HepG2 (cell line): ENCODE data around the gene LYRM2. TPM values are rescaled to one million over a fixed set of nuclear protein-coding genes. Genes with fewer than 3 reads are reported as not detected.

ENCODE experiments used
- ATAC-seq: fragments of 200-7000 bp; cut with Tn5 transposase; 3 replicates; pipeline ENCODE4 v1.9.1; 2020; ENCODE audit warnings: mild to moderate bottlenecking, moderate library complexity
- BruUV-seq: library from RNA; stranded (reverse); fragments of 400-500 nt; replicated peaks from 2 replicates; lab custom pipeline; 2021; lab: Mats Ljungman, UMichigan
- CTCF ChIA-PET: fragments of 300-600 bp; formaldehyde crosslinking; extraction: SDS; loops from one replicate; lab custom pipeline; 2021; ENCODE audit warnings: low total read pairs, inconsistent platforms, low intra/inter-chr PET ratio; lab: Yijun Ruan, JAX
- POLR2A ChIA-PET: fragments of 350-600 bp; sonication (Branson Sonifier 250); formaldehyde crosslinking; loops from one replicate; lab custom pipeline; 2020; ENCODE audit warnings: antibody characterized with exemption, inconsistent platforms; lab: Yijun Ruan, JAX
- DNase-seq: peaks from one replicate; pipeline ENCODE4 v3.0.0-alpha.2; 2015; ENCODE audit warnings: low spot score
- FAIRE-seq: peaks from 3 replicates; lab custom pipeline; 2011; peaks lifted over from hg19 to GRCh38; lab: Jason Lieb, UNC
- H2AFZ ChIP-seq: one replicate; pipeline ENCODE4 v1.6.1; 2011; ENCODE audit warnings: low read length, inconsistent platforms
- H3K27ac ChIP-seq: fragments of 300-600 bp; 3 replicates; pipeline ENCODE4 v1.8.0; 2011; ENCODE audit warnings: mixed run types, mild to moderate bottlenecking, mixed read lengths, low read length, inconsistent platforms; ENCODE audit not compliant: insufficient read depth; ENCODE audit errors: extremely low read length
- H3K27me3 ChIP-seq, 2 experiments: fragments of 200-600 bp in 1 of 2; 2 replicates in 1 of 2; 3 replicates in 1 of 2; pipeline versions ENCODE4 v1.6.0 to v1.8.0; 2011; ENCODE audit warnings: low read length in 2 of 2, mild to moderate bottlenecking in 2 of 2, moderate library complexity in 2 of 2, inconsistent platforms in 1 of 2; ENCODE audit not compliant: insufficient read depth in 2 of 2, control insufficient read depth in 1 of 2
- H3K36me3 ChIP-seq, 2 experiments: fragments of 200-600 bp in 1 of 2; replicated peaks in 1 of 2; 2 replicates in 1 of 2; 3 replicates in 1 of 2; pipeline versions ENCODE4 v1.5.1 to v1.8.0; 2011; ENCODE audit warnings: low read length in 2 of 2, inconsistent platforms in 1 of 2; ENCODE audit not compliant: insufficient read depth in 2 of 2, control insufficient read depth in 1 of 2
- H3K4me1 ChIP-seq: 2 replicates; pipeline ENCODE4 v1.5.1; 2012; ENCODE audit warnings: low read length, inconsistent platforms; ENCODE audit not compliant: insufficient read depth
- H3K4me2 ChIP-seq: 2 replicates; pipeline ENCODE4 v1.6.0; 2011; ENCODE audit warnings: low read depth, low read length, inconsistent platforms
- H3K4me3 ChIP-seq, 3 experiments: fragments of 200-600 bp in 1 of 3; sonication (generic), shearing (Covaris generic) in 1 of 3; replicated peaks in 1 of 3; 2 replicates each; pipeline ENCODE4 v1.5.1; 2011 to 2016; ENCODE audit warnings: low read length in 3 of 3, inconsistent platforms in 2 of 3, low read depth in 2 of 3, mild to moderate bottlenecking in 2 of 3, control low read depth in 1 of 3, mixed read lengths in 1 of 3; ENCODE audit not compliant: insufficient read depth in 1 of 3
- H3K79me2 ChIP-seq: one replicate; pipeline ENCODE4 v1.6.1; 2011; ENCODE audit warnings: low read length, inconsistent platforms; ENCODE audit not compliant: insufficient read depth
- H3K9ac ChIP-seq: 2 replicates; pipeline ENCODE4 v1.6.0; 2011; ENCODE audit warnings: mild to moderate bottlenecking, low read depth, low read length, inconsistent platforms; ENCODE audit not compliant: insufficient read depth
- H3K9me3 ChIP-seq: 2 replicates; pipeline ENCODE4 v1.5.1; 2012; ENCODE audit warnings: mild to moderate bottlenecking, low read length
- H4K20me1 ChIP-seq: 2 replicates; pipeline ENCODE4 v1.6.0; 2011; ENCODE audit warnings: inconsistent platforms, mild to moderate bottlenecking, low read length, moderate library complexity; ENCODE audit not compliant: insufficient read depth
- GTF2F1 ChIP-seq: fragments of 150-350 bp; IDR thresholded peaks from 2 replicates; pipeline ENCODE4 v1.6.1; 2014; ENCODE audit warnings: low read length
- RNF219 ChIP-seq: sonication (generic); formaldehyde crosslinking; IDR thresholded peaks from 2 replicates; pipeline ENCODE4 v1.5.0; 2020; ENCODE audit warnings: mild to moderate bottlenecking, missing genetic modification reagents
- THAP11 ChIP-seq: IDR thresholded peaks from 2 replicates; pipeline ENCODE4 v1.6.1; 2016; ENCODE audit warnings: missing biosample characterization, missing genetic modification reagents
- ZBTB4 ChIP-seq: sonication (generic); formaldehyde crosslinking; IDR thresholded peaks from 2 replicates; pipeline ENCODE4 v1.4.0; 2020; ENCODE audit warnings: missing genetic modification reagents, mild to moderate bottlenecking, borderline replicate concordance
- ZBTB42 ChIP-seq: sonication (generic); formaldehyde crosslinking; IDR thresholded peaks from 2 replicates; pipeline ENCODE4 v1.5.0; 2020; ENCODE audit warnings: mild to moderate bottlenecking, missing genetic modification reagents
- ZNF354B ChIP-seq: sonication (generic); formaldehyde crosslinking; IDR thresholded peaks from 2 replicates; pipeline ENCODE4 v1.8.0; 2022; ENCODE audit warnings: mild to moderate bottlenecking, missing genetic modification reagents
- ZSCAN5A ChIP-seq: sonication (generic); formaldehyde crosslinking; IDR thresholded peaks from 2 replicates; pipeline ENCODE4 v1.8.0; 2022; ENCODE audit warnings: mild to moderate bottlenecking, missing genetic modification reagents, borderline replicate concordance
- WGBS: methylation state at CpG from one replicate; pipeline ENCODE4 v1.1.6; 2017; ENCODE audit warnings: low lambda C conversion rate; 5-methylcytosine and 5-hydroxymethylcytosine counted together
- in situ Hi-C: cut with HindIII; loops from 2 replicates; pipeline ENCODE4 v1.10.0; 2017; ENCODE audit warnings: low pct_unique_long_range_greater_than_20kb; ENCODE audit not compliant: extremely low pct_ligation_motif_present
- intact Hi-C: fragments of 100-400 bp; cut with micrococcal nuclease; formaldehyde crosslinking; loops from one replicate; pipeline ENCODE4 v1.10.0; 2022; ENCODE audit not compliant: unreplicated experiment
- polyA plus RNA-seq, 8 experiments: library from polyadenylated mRNA; depleted of rRNA in 3 of 8; stranded (reverse) in 7 of 8; unstranded in 1 of 8; fragments of >200 nt; fragmentation: Illumina TruSeq in 4 of 8; extraction: Trizol in 4 of 8; gene quantifications; 2 replicates each; pipeline versions ENCODE4 v1.2.1 to v1.2.3, GENCODE V29; 2011 to 2016; ENCODE audit warnings: low read depth in 4 of 8, missing spikeins in 1 of 8, mixed read lengths in 1 of 8; ENCODE audit not compliant: insufficient read depth in 1 of 8
- total RNA-seq, 5 experiments: library from RNA; depleted of rRNA; stranded (reverse); fragments of >200 nt; fragmentation: Illumina TruSeq; extraction: Trizol; gene quantifications; 2 replicates each; pipeline ENCODE4 v1.2.3, GENCODE V29; 2016; ENCODE audit warnings: low read depth in 1 of 5
- TF ChIP-seq, protein P1 (sequence below): sonication (generic); formaldehyde crosslinking; IDR thresholded peaks from 2 replicates; pipeline ENCODE4 v1.4.0; 2020; ENCODE audit warnings: missing genetic modification reagents
- TF ChIP-seq, protein P2 (sequence below): sonication (generic); formaldehyde crosslinking; IDR thresholded peaks from 2 replicates; pipeline ENCODE4 v1.8.0; 2022; ENCODE audit warnings: mild to moderate bottlenecking, missing genetic modification reagents, moderate library complexity

Gene LYRM2
- total and polyA plus RNA-seq, 2 of the 13 experiments (the other 11 are each of a cell fraction or from before 2014, with no cell fraction given) = 17.8 to 32.6 TPM

DNA sequence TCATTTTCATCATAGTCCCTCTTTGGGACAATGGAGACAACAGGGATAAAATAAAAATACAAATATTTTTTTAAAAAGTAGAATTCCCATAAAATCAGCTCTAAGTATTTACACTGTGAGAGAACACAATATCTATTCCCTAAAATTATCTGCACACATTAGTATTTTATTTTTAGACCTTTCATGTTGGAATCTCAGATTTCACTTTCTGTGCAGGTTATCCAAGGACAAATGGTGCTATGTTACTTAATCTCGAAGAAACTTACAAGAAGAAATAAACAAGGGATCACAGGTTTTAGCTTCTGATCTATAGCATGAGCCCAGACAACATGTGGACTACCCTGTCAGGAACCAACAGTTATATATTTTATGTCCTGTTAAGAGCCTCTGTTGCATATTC lies 23.0 kb upstream of the LYRM2 start:
- Histone ChIP-seq H3K9me3 (no peaks in the 10 kb centered on the region), H4K20me1 (no peaks in the 10 kb centered on the region), H3K27ac (no peak overlapping the region), H3K36me3 (peaks cover 23 to 79% of the 10 kb centered on the region in 2 experiments), H2AFZ (no peak overlapping the region), H3K9ac (no peak overlapping the region), H3K4me2 (no peak overlapping the region), H3K27me3 (no peaks in the 10 kb centered on the region), H3K4me3 (no peak overlapping the region), H3K4me1 (no peaks in the 10 kb centered on the region), H3K79me2 (no peaks in the 10 kb centered on the region)
- CTCF ChIA-PET = no interaction called here
- 97% methylated on average over 1 of the region's 1 CpG for WGBS
- in situ Hi-C loops = no loop called here
- ATAC-seq = no peak
- no peak for DNase-seq
- intact Hi-C loops = no loop called here
- POLR2A ChIA-PET = no interaction called here
- BruUV-seq = no TSS peak
- no peak for FAIRE-seq
- TF ChIP-seq, protein P1, sequence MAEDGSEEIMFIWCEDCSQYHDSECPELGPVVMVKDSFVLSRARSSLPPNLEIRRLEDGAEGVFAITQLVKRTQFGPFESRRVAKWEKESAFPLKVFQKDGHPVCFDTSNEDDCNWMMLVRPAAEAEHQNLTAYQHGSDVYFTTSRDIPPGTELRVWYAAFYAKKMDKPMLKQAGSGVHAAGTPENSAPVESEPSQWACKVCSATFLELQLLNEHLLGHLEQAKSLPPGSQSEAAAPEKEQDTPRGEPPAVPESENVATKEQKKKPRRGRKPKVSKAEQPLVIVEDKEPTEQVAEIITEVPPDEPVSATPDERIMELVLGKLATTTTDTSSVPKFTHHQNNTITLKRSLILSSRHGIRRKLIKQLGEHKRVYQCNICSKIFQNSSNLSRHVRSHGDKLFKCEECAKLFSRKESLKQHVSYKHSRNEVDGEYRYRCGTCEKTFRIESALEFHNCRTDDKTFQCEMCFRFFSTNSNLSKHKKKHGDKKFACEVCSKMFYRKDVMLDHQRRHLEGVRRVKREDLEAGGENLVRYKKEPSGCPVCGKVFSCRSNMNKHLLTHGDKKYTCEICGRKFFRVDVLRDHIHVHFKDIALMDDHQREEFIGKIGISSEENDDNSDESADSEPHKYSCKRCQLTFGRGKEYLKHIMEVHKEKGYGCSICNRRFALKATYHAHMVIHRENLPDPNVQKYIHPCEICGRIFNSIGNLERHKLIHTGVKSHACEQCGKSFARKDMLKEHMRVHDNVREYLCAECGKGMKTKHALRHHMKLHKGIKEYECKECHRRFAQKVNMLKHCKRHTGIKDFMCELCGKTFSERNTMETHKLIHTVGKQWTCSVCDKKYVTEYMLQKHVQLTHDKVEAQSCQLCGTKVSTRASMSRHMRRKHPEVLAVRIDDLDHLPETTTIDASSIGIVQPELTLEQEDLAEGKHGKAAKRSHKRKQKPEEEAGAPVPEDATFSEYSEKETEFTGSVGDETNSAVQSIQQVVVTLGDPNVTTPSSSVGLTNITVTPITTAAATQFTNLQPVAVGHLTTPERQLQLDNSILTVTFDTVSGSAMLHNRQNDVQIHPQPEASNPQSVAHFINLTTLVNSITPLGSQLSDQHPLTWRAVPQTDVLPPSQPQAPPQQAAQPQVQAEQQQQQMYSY (CRISPR knock-in tag) = no peak
- TF ChIP-seq ZSCAN5A (CRISPR knock-in tag) (no peak), GTF2F1 (no peak), ZBTB4 (CRISPR knock-in tag) (no peak), RNF219 (no peak), THAP11 (CRISPR knock-in tag) (no peak), ZBTB42 (CRISPR knock-in tag) (no peak), ZNF354B (no peak)
- TF ChIP-seq, protein P2, sequence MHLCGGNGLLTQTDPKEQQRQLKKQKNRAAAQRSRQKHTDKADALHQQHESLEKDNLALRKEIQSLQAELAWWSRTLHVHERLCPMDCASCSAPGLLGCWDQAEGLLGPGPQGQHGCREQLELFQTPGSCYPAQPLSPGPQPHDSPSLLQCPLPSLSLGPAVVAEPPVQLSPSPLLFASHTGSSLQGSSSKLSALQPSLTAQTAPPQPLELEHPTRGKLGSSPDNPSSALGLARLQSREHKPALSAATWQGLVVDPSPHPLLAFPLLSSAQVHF = no peak
- TF ChIP-seq, all 625 proteins: peak for 0
